ENCODE measurements around the gene TRIM72. TPM values are rescaled to one million over a fixed set of nuclear protein-coding genes. Genes with fewer than 3 reads are reported as not detected.

TRIM72 gene
- total and polyA plus RNA-seq, 9 of the 15 experiments (the other 6 are each of a cell fraction or from before 2014, with no cell fraction given): under 0.01 TPM; not detected in 8

GRCh38 chr16:31168848-31169247 is 45.1 kb upstream of the TRIM72 start:
- BruUV-seq (replicated peaks): no TSS peak
- H3K9me3 ChIP-seq (replicated peaks; ENCODE audit: control insufficient read depth, insufficient read depth, low read depth, low read length): no peaks in the 10 kb centered on the region
- ChIA-PET CTCF (ENCODE audit: low intra/inter-chr PET ratio) (no interaction called here), POLR2A (interaction anchor here (2.9 kb wide), 1 partner anchor 11 kb away, joined by 22 read pairs; the partner anchor contains the start of gene FUS)
- TF ChIP-seq ZNF780A (CRISPR knock-in tag; IDR thresholded peaks at IDR 0.05) (no peak), RNF2 (IDR thresholded peaks at IDR 0.05) (no peak), ZBTB1 (CRISPR knock-in tag; IDR thresholded peaks at IDR 0.05; ENCODE audit: borderline replicate concordance, low read depth) (no peak), NR3C1 (CRISPR knock-in tag; IDR thresholded peaks at IDR 0.05) (no peak), HNRNPUL1 (IDR thresholded peaks at IDR 0.05; ENCODE audit: low read length) (no peak), GTF3C2 (IDR thresholded peaks at IDR 0.05; ENCODE audit: borderline replicate concordance, extremely low read depth, insufficient read length) (no peak), POLR2AphosphoS2 (IDR thresholded peaks at IDR 0.05; ENCODE audit: low read length) (no peak), MBD2 (IDR thresholded peaks at IDR 0.05; ENCODE audit: borderline replicate concordance, low read depth) (no peak), PHF21A (IDR thresholded peaks at IDR 0.05; ENCODE audit: borderline replicate concordance, low read depth) (no peak), ELK1 (CRISPR knock-in tag; IDR thresholded peaks at IDR 0.05) (no peak), SUPT5H (IDR thresholded peaks at IDR 0.05) (no peak)
- TF ChIP-seq, protein P1, sequence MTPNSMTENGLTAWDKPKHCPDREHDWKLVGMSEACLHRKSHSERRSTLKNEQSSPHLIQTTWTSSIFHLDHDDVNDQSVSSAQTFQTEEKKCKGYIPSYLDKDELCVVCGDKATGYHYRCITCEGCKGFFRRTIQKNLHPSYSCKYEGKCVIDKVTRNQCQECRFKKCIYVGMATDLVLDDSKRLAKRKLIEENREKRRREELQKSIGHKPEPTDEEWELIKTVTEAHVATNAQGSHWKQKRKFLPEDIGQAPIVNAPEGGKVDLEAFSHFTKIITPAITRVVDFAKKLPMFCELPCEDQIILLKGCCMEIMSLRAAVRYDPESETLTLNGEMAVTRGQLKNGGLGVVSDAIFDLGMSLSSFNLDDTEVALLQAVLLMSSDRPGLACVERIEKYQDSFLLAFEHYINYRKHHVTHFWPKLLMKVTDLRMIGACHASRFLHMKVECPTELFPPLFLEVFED (CRISPR knock-in tag; conservative IDR thresholded peaks at IDR 0.05): no peak
- peaks cover 0 to 3% of the 10 kb centered on the region in 2 experiments; a peak in 3 of 5 replicates for H3K4me1 ChIP-seq (replicated peaks in 1 of 2; ENCODE audit: control insufficient read depth in 2 of 2, insufficient read depth in 2 of 2, low read length in 2 of 2)
- H3K4me2 ChIP-seq (ENCODE audit: insufficient read depth, low read length): no peak overlapping the region
- no peaks in the 10 kb centered on the region for H3K36me3 ChIP-seq (ENCODE audit: control insufficient read depth, insufficient read depth, low read length)
- H3K4me3 ChIP-seq: no peak overlapping the region
- no peaks in the 10 kb centered on the region for H3K27me3 ChIP-seq (ENCODE audit: control insufficient read depth in 2 of 2, insufficient read depth in 2 of 2, low read length in 2 of 2)
- no peak overlapping the region for H2AFZ ChIP-seq (ENCODE audit: low read depth, low read length)
- no peaks in the 10 kb centered on the region for H3K9me1 ChIP-seq (ENCODE audit: control insufficient read depth, insufficient read depth, low read length)
- 43% methylated on average over 1 of the region's 2 CpGs for WGBS (ENCODE audit: insufficient coverage, low coverage, missing lambda C conversion rate)
- FAIRE-seq: no peak
- no peaks in the 10 kb centered on the region for H3K79me2 ChIP-seq (ENCODE audit: control insufficient read depth, insufficient read depth, low read length)
- no peak overlapping the region for H3K27ac ChIP-seq (ENCODE audit: extremely low read depth, low read depth, low read length)
- DNase-seq (ENCODE audit: extremely low read depth in 1 of 4, low spot score in 3 of 4): no peak
- no peak for ATAC-seq
- no peaks in the 10 kb centered on the region for H4K20me1 ChIP-seq (replicated peaks; ENCODE audit: control insufficient read depth, insufficient read depth, low read length)
- in situ Hi-C loops (cut with MboI) (no loop called here), intact Hi-C loops (cut with micrococcal nuclease) (no loop called here)
- H3K9ac ChIP-seq (ENCODE audit: insufficient read depth in 1 of 2, low read depth in 2 of 2, low read length in 2 of 2): no peak overlapping the region

Data from K562 (cell line).